Suprapubic skin (tissue), 4 donors: ENCODE data around the gene PANK4.

Source experiments
- EP300 ChIP-seq: sonication (generic); formaldehyde crosslinking; IDR thresholded peaks from one replicate; pipeline ENCODE4 v1.6.1; 2017; ENCODE audit warnings: antibody characterized with exemption
- POLR2A ChIP-seq, 2 donors: fragments of 450-650 bp; IDR thresholded peaks; one replicate each; pipeline ENCODE4 v1.6.1; 2017; ENCODE audit warnings: antibody characterized with exemption in 2 of 2, mild to moderate bottlenecking in 2 of 2, moderate library complexity in 2 of 2
- POLR2AphosphoS5 ChIP-seq, 3 donors: sonication (generic); formaldehyde crosslinking; IDR thresholded peaks; one replicate each; pipeline ENCODE4 v1.6.1; 2017; ENCODE audit warnings: antibody characterized with exemption in 3 of 3
- TF ChIP-seq, protein P1 (sequence below), 2 donors: fragments of 200-600 bp in 1 of 2; fragments of 450-650 bp in 1 of 2; sonication (generic) in 1 of 2; IDR thresholded peaks; one replicate each; pipeline ENCODE4 v1.5.1; 2016 to 2019; ENCODE audit warnings: antibody characterized with exemption in 2 of 2, mild to moderate bottlenecking in 1 of 2, moderate library complexity in 1 of 2

DNA sequence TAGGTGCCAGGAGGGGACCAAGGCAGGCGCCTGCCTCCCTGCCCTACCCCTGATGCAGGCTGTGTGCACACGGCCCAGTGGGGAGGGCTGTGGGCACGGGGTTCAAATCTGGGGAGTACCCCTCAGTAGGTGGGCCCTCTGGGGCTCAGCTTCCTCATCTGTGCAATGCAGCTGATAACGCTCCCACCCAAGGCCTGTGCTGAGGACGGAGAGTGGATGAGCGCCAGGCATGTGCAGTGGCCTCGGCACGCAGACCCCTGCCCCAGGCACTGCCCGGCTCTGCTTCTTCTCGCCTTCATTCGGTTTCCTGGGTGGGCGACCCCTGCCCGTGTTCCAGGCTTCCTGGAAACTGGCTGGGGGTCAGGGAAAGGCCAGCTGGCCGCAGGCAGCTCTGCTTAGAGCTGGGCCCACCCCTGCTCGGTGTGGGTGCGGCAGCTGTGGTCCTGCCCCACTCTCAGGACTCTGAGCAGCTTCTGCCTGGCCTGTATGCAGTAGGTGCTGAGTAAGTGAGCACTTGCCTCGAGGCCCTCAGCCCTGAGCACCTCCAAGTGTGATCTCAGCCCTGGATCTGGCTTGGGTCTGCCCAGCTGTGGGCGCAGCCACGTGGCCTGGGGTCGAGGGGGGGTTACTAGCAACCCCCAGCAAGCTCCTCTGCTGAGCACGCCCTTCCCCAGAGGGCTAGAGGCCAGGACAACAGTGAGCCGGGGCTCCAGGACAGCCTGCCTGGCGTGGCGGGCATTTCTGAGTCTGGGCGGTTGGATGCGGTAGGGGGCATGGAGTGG lies 17.9 kb upstream of the PANK4 start:
- TF ChIP-seq POLR2A (IDR thresholded peaks at IDR 0.05): no peak
- TF ChIP-seq, protein P1, sequence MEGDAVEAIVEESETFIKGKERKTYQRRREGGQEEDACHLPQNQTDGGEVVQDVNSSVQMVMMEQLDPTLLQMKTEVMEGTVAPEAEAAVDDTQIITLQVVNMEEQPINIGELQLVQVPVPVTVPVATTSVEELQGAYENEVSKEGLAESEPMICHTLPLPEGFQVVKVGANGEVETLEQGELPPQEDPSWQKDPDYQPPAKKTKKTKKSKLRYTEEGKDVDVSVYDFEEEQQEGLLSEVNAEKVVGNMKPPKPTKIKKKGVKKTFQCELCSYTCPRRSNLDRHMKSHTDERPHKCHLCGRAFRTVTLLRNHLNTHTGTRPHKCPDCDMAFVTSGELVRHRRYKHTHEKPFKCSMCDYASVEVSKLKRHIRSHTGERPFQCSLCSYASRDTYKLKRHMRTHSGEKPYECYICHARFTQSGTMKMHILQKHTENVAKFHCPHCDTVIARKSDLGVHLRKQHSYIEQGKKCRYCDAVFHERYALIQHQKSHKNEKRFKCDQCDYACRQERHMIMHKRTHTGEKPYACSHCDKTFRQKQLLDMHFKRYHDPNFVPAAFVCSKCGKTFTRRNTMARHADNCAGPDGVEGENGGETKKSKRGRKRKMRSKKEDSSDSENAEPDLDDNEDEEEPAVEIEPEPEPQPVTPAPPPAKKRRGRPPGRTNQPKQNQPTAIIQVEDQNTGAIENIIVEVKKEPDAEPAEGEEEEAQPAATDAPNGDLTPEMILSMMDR (IDR thresholded peaks at IDR 0.05): no peak
- no peak for TF ChIP-seq POLR2AphosphoS5 (IDR thresholded peaks at IDR 0.05)
- no peak for TF ChIP-seq EP300
